SK-N-SH treated with all-trans-retinoic acid at 6 μM for 48 hours (cell line): ENCODE results near the gene PAPPA.

ENCODE experiments used
- ATAC-seq: fragments of 200-7000 bp; cut with Tn5 transposase; 3 replicates; pipeline ENCODE4 v1.9.1; 2020; ENCODE audit warnings: mild to moderate bottlenecking, moderate library complexity
- ARNTL ChIP-seq: fragments of 450-650 bp; formaldehyde crosslinking; IDR thresholded peaks from 2 replicates; pipeline ENCODE4 v1.5.0; 2020; ENCODE audit warnings: low read depth, mild to moderate bottlenecking, moderate library complexity, borderline replicate concordance
- BACH2 ChIP-seq: fragments of 250-450 bp; sonication (Bioruptor Pico); IDR thresholded peaks from 2 replicates; pipeline ENCODE4 v1.9.0; 2021; ENCODE audit warnings: mild to moderate bottlenecking, borderline replicate concordance
- CSRNP3 ChIP-seq: fragments of 250-450 bp; sonication (Bioruptor Pico); IDR thresholded peaks from 2 replicates; pipeline ENCODE4 v1.5.1; 2021; ENCODE audit warnings: mild to moderate bottlenecking, moderate library complexity
- ESRRG ChIP-seq: fragments of 250-450 bp; sonication (Bioruptor Pico); IDR thresholded peaks from 2 replicates; pipeline ENCODE4 v1.6.1; 2021; ENCODE audit warnings: mild to moderate bottlenecking
- GLIS3 ChIP-seq: fragments of 250-450 bp; sonication (Bioruptor Pico); IDR thresholded peaks from 2 replicates; pipeline ENCODE4 v1.5.0; 2020; ENCODE audit warnings: mild to moderate bottlenecking, moderate library complexity
- ISL1 ChIP-seq: fragments of 250-450 bp; sonication (Bioruptor Pico); IDR thresholded peaks from 2 replicates; pipeline ENCODE4 v2.1.2; 2022; ENCODE audit warnings: mild to moderate bottlenecking, moderate library complexity
- OSR1 ChIP-seq: fragments of 250-450 bp; sonication (Bioruptor Pico); IDR thresholded peaks from 2 replicates; pipeline ENCODE4 v1.8.0; 2022; ENCODE audit warnings: moderate library complexity, mild to moderate bottlenecking, inconsistent platforms
- PATZ1 ChIP-seq: fragments of 250-450 bp; sonication (Bioruptor Pico); IDR thresholded peaks from 2 replicates; pipeline ENCODE4 v1.8.0; 2020; ENCODE audit warnings: mild to moderate bottlenecking, moderate library complexity, borderline replicate concordance
- POU6F1 ChIP-seq: fragments of 250-450 bp; sonication (Bioruptor Pico); IDR thresholded peaks from 2 replicates; pipeline ENCODE4 v1.8.0; 2021; ENCODE audit warnings: low read depth, mild to moderate bottlenecking, moderate library complexity, borderline replicate concordance
- PPARA ChIP-seq: fragments of 250-450 bp; sonication (Bioruptor Pico); IDR thresholded peaks from 2 replicates; pipeline ENCODE4 v1.5.0; 2020; ENCODE audit warnings: mild to moderate bottlenecking, borderline replicate concordance
- RARB ChIP-seq: fragments of 250-450 bp; sonication (Bioruptor Pico); IDR thresholded peaks from 2 replicates; pipeline ENCODE4 v1.8.0; 2021; ENCODE audit warnings: mild to moderate bottlenecking, moderate library complexity
- SNAI2 ChIP-seq: fragments of 250-450 bp; sonication (Bioruptor Pico); IDR thresholded peaks from 2 replicates; pipeline ENCODE4 v1.5.0; 2020; ENCODE audit warnings: mild to moderate bottlenecking, moderate library complexity
- TCF4 ChIP-seq: fragments of 250-450 bp; sonication (Bioruptor Pico); IDR thresholded peaks from 2 replicates; pipeline ENCODE4 v1.8.0; 2021; ENCODE audit warnings: mild to moderate bottlenecking, moderate library complexity, borderline replicate concordance
- TOX ChIP-seq: fragments of 250-450 bp; sonication (Bioruptor Pico); IDR thresholded peaks from 2 replicates; pipeline ENCODE4 v1.8.0; 2021; ENCODE audit warnings: mild to moderate bottlenecking, moderate library complexity, borderline replicate concordance
- TSHZ2 ChIP-seq: fragments of 250-450 bp; sonication (Bioruptor Pico); IDR thresholded peaks from 2 replicates; pipeline ENCODE4 v1.5.0; 2020; ENCODE audit warnings: mild to moderate bottlenecking, moderate library complexity
- ZFP30 ChIP-seq: fragments of 450-650 bp; formaldehyde crosslinking; IDR thresholded peaks from 2 replicates; pipeline ENCODE4 v1.5.0; 2022; ENCODE audit warnings: mild to moderate bottlenecking, moderate library complexity
- ZNF565 ChIP-seq: fragments of 450-650 bp; formaldehyde crosslinking; conservative IDR thresholded peaks from 2 replicates; pipeline ENCODE4 v1.5.0; 2020; ENCODE audit warnings: low read depth, mild to moderate bottlenecking, moderate library complexity
- ZNF70 ChIP-seq: fragments of 450-650 bp; formaldehyde crosslinking; IDR thresholded peaks from 2 replicates; pipeline ENCODE4 v1.5.0; 2020; ENCODE audit warnings: mild to moderate bottlenecking, moderate library complexity
- ZNF8 ChIP-seq: fragments of 450-650 bp; formaldehyde crosslinking; IDR thresholded peaks from 2 replicates; pipeline ENCODE4 v1.5.0; 2020; ENCODE audit warnings: mild to moderate bottlenecking, moderate library complexity

The PAPPA gene

GRCh38 chr9:116116393-116116792 lies 37.2 kb upstream of the PAPPA start (continued):
- no peak for TF ChIP-seq ISL1
- no peak for TF ChIP-seq ZNF8
- no peak for TF ChIP-seq OSR1 (CRISPR knock-in tag)

GRCh38 chr9:116123171-116123570 lies 30.4 kb upstream of the PAPPA start:
- TF ChIP-seq ZNF565 (CRISPR knock-in tag) (no peak), PPARA (CRISPR knock-in tag) (no peak), TCF4 (CRISPR knock-in tag) (no peak), ZNF70 (CRISPR knock-in tag) (no peak), POU6F1 (no peak), ZFP30 (no peak), ARNTL (CRISPR knock-in tag) (no peak), TOX (CRISPR knock-in tag) (no peak)
- ATAC-seq: no peak

- no peak for ATAC-seq
- TF ChIP-seq ZNF70 (CRISPR knock-in tag) (no peak), PATZ1 (CRISPR knock-in tag) (no peak), OSR1 (CRISPR knock-in tag) (no peak), SNAI2 (CRISPR knock-in tag) (no peak), ARNTL (CRISPR knock-in tag) (no peak), ISL1 (no peak), POU6F1 (no peak), TOX (CRISPR knock-in tag) (no peak), CSRNP3 (CRISPR knock-in tag) (no peak), TSHZ2 (CRISPR knock-in tag) (no peak), ZFP30 (no peak), BACH2 (no peak), TCF4 (CRISPR knock-in tag) (no peak), GLIS3 (CRISPR knock-in tag) (no peak), ESRRG (no peak), ZNF565 (CRISPR knock-in tag) (no peak), PPARA (CRISPR knock-in tag) (no peak)
Measured at GRCh38 chr9:116124472-116125040, 29.0 kb upstream of the PAPPA start.

GRCh38 chr9:116133163-116133562 lies 20.4 kb upstream of the PAPPA start:
- TF ChIP-seq PATZ1 (CRISPR knock-in tag) (no peak), CSRNP3 (CRISPR knock-in tag) (no peak), GLIS3 (CRISPR knock-in tag) (no peak), POU6F1 (no peak), ZNF565 (CRISPR knock-in tag) (no peak), OSR1 (CRISPR knock-in tag) (no peak), TOX (CRISPR knock-in tag) (no peak), RARB (CRISPR knock-in tag) (no peak), TCF4 (CRISPR knock-in tag) (no peak), ARNTL (CRISPR knock-in tag) (no peak), BACH2 (no peak)
- no peak for ATAC-seq
